ENCODE data around the gene MRGPRD.

DNA sequence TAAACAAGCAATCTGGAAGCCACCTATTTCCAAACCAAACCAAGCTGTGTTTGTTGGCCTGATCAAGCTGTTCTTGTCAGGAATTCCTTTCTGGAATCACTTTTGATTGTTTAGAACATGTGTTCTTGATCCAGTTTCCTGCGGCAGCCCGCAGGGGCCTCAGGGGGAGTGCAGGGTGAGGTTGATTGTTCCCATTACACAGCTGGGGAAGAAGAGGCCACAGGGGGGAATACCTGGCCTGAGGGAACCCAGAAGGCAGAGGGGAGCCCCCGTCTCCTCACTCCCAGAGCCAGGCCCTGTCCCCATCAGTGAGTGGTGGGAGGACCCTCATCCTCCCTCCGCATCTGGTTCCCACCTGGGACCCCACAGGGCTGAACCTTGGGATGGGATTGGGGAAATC is 4.2 kb downstream of the MRGPRD start:
- TF ChIP-seq, protein P1, sequence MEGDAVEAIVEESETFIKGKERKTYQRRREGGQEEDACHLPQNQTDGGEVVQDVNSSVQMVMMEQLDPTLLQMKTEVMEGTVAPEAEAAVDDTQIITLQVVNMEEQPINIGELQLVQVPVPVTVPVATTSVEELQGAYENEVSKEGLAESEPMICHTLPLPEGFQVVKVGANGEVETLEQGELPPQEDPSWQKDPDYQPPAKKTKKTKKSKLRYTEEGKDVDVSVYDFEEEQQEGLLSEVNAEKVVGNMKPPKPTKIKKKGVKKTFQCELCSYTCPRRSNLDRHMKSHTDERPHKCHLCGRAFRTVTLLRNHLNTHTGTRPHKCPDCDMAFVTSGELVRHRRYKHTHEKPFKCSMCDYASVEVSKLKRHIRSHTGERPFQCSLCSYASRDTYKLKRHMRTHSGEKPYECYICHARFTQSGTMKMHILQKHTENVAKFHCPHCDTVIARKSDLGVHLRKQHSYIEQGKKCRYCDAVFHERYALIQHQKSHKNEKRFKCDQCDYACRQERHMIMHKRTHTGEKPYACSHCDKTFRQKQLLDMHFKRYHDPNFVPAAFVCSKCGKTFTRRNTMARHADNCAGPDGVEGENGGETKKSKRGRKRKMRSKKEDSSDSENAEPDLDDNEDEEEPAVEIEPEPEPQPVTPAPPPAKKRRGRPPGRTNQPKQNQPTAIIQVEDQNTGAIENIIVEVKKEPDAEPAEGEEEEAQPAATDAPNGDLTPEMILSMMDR (IDR thresholded peaks at IDR 0.05), result no peak
- TF ChIP-seq EP300 (IDR thresholded peaks at IDR 0.05), result no peak
- TF ChIP-seq POLR2A (IDR thresholded peaks at IDR 0.05), result no peak
